Coronary artery (tissue), 2 donors: ENCODE results near the gene FAM200C.

Experiments
- DNase-seq: peaks from one replicate; pipeline ENCODE4 v3.0.0-alpha.2; 2017; ENCODE audit warnings: low spot score
- H3K27ac ChIP-seq, 2 donors: fragments of 200-600 bp; sonication (generic); one replicate each; pipeline ENCODE4 v1.5.1; 2016 to 2019
- H3K4me3 ChIP-seq: fragments of 200-600 bp; sonication (generic); 2 replicates; pipeline ENCODE4 v1.5.1; 2016; ENCODE audit warnings: mild to moderate bottlenecking, moderate library complexity
- TF ChIP-seq, protein P1 (sequence below): fragments of 200-600 bp; sonication (generic); IDR thresholded peaks from one replicate; pipeline ENCODE4 v1.5.1; 2019; ENCODE audit warnings: antibody characterized with exemption

The FAM200C gene

GRCh38 chr5:160361624-160362228 is 38.1 kb downstream of the FAM200C start:
- H3K27ac ChIP-seq, result peak overlapping the region in 1 of 2 donors; percentile 78
- DNase-seq, result no peak

DNA sequence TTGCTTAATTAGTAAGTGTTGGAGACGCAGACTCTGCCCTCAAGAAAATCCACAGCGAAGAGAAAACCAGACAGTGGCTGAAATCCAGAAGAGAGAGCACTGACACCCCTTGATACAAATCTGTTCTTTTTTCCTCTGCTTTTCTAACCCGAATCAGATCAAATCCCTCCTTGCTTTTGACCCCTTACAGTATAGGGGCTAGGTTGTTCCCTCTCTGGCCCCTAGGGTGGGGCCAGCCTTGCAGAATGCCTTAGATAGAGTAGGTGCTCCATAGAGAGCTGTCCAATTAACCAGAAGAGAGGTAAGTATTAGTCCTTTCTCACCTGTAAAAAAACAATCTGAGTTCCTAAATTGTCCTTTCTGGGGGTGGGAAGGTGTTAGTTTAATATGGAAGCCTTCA is 39.5 kb downstream of the FAM200C start:
- no peak overlapping the region for H3K4me3 ChIP-seq
- DNase-seq, result no peak
- H3K27ac ChIP-seq, result peak overlapping the region; percentile 55 to 81
- TF ChIP-seq, protein P1, sequence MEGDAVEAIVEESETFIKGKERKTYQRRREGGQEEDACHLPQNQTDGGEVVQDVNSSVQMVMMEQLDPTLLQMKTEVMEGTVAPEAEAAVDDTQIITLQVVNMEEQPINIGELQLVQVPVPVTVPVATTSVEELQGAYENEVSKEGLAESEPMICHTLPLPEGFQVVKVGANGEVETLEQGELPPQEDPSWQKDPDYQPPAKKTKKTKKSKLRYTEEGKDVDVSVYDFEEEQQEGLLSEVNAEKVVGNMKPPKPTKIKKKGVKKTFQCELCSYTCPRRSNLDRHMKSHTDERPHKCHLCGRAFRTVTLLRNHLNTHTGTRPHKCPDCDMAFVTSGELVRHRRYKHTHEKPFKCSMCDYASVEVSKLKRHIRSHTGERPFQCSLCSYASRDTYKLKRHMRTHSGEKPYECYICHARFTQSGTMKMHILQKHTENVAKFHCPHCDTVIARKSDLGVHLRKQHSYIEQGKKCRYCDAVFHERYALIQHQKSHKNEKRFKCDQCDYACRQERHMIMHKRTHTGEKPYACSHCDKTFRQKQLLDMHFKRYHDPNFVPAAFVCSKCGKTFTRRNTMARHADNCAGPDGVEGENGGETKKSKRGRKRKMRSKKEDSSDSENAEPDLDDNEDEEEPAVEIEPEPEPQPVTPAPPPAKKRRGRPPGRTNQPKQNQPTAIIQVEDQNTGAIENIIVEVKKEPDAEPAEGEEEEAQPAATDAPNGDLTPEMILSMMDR, result no peak

More at GRCh38 chr5:160361624-160362228, 38.1 kb downstream of the FAM200C start:
- TF ChIP-seq, protein P1, result no peak
- no peak overlapping the region for H3K4me3 ChIP-seq

DNA sequence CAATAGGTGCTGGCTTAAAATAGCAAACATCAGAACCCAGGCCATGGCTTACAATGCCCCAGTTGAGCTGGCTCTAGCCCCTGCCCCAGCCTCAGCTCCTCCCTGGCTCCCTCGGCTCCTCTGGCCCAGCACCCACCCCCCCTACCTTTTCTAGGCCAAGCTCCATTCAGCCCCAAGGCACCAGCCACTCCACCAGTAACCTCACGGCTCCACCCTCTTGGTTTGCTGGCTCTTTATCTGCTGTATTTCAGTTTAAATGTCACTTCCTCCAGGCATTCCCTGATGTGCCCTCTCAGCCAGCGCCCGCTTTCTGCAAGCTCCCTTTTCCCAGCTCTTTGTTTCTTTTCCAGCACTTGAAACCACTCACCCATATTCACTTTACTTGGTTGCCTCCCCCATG is 40.0 kb downstream of the FAM200C start:
- DNase-seq, result no peak
- Histone ChIP-seq H3K27ac (peak overlapping the region; percentile 55 to 81), H3K4me3 (no peak overlapping the region)
- TF ChIP-seq, protein P1, result no peak

- Histone ChIP-seq H3K27ac (peak overlapping the region in 1 of 2 donors; percentile 90), H3K4me3 (no peak overlapping the region)
- DNase-seq, result no peak
- TF ChIP-seq, protein P1, result no peak
Measured at GRCh38 chr5:160359242-160359641, 40.6 kb downstream of the FAM200C start.

GRCh38 chr5:160357861-160358411 is 41.9 kb downstream of the FAM200C start:
- DNase-seq, result peak; percentile 82
- H3K4me3 ChIP-seq, result peak overlapping the region; percentile 51
- TF ChIP-seq, protein P1, result no peak
- peak overlapping the region; percentile 84 to 90 for H3K27ac ChIP-seq

- TF ChIP-seq, protein P1, result no peak
Measured at GRCh38 chr5:160357394-160357793, 42.5 kb downstream of the FAM200C start.

More at GRCh38 chr5:160357394-160357793, 42.5 kb downstream of the FAM200C start:
- no peak for DNase-seq
- Histone ChIP-seq H3K4me3 (no peak overlapping the region), H3K27ac (peak overlapping the region; percentile 84 to 90)
